ENCODE measurements around the gene DENND2A. TPM values are rescaled to one million over a fixed set of nuclear protein-coding genes. Genes with fewer than 3 reads are reported as not detected.
"Not testable (repeated sequence)": the region's sequence is repeated elsewhere in the genome, so short reads cannot be mapped to it uniquely, and the experiment has no call there.

The DENND2A gene
- total and polyA plus RNA-seq, 7 experiments from 2014 or later, result not detected

DNA sequence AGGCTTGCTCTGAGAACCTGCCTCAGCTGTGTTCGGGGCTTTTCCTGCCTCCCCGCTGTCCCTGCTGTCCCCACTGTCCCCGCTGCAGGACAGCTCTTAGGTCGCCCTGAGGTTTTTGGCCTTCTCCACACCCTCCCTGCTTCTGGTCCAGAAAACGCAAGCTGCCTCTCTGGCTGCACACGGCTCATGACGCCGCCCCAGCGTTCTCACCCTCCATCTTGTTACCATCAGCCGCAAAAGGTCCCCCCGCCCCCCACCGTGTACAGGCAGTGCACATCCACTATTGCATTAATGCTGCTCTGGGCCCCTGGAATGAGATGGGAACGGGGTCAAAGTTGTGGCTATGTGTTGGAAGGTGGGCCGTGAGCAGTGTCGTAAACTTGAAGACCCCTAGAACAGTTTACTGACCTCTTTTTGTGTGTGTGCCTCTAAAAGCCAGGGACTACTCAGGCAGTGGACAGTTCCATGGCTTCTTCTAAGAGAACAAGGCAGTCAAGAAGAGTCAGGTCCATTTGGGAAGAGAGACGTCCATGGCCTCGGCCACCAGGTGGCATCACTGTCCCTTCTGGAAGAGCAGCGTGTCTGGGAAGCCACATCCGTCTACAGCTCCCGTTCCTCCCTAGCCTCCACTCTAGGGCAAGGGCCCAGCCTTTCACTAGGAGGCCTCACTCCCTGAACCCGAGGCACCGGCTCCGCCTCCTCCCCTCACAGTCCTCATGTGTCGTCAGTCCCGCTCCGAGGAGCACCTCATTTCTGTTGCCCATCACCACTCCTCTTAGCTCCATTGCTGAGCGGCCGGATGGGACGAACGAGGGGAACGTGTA lies 122.9 kb downstream of the DENND2A start:
- Mint-ChIP-seq H3K9me3 (no peaks in the 10 kb centered on the region), H3K4me3 (peak overlapping the region in 4 of 10 donors; percentile 23 to 65 (median 41)), H3K4me1 (peaks cover 0 to 7% (median 3%) of the 10 kb centered on the region in 7 donors), H3K27ac (peak overlapping the region in 1 of 9 donors; percentile 65), H3K27me3 (peaks cover 0 to 11% (median 6%) of the 10 kb centered on the region in 5 donors), H3K36me3 (no peaks in the 10 kb centered on the region)
- peak; percentile 74 for ATAC-seq
- Histone ChIP-seq H3K27ac (ENCODE audit: low read depth, low read length) (no peak overlapping the region), H3K9me3 (ENCODE audit: control insufficient read depth in 2 of 3, low read length in 3 of 3) (no peaks in the 10 kb centered on the region), H3K36me3 (ENCODE audit: control insufficient read depth in 2 of 3, insufficient read depth in 3 of 3, low read length in 3 of 3) (no peaks in the 10 kb centered on the region), H3K27me3 (ENCODE audit: control insufficient read depth in 2 of 2, insufficient read depth in 2 of 2, low read length in 2 of 2) (peaks cover 0 to 2% of the 10 kb centered on the region in 2 donors), H3K4me3 (ENCODE audit: low read length) (no peak overlapping the region), H3K4me1 (ENCODE audit: control insufficient read depth in 2 of 2, insufficient read depth in 2 of 2, low read length in 2 of 2) (no peaks in the 10 kb centered on the region)
- ChIA-PET CTCF (interaction anchor here (0.8 to 1.2 kb wide), 2 partner anchors 20 to 293 kb away, joined by 3 read pairs; no protein-coding TSS in a partner anchor), POLR2A (no interaction called here)
- intact Hi-C loops (cut with micrococcal nuclease), result loop anchor here (1.0 kb wide), 4 partner anchors 136 to 1016 kb away; no protein-coding TSS in a partner anchor
- DNase-seq, result peak; percentile 36 to 69 (median 45)

DNA sequence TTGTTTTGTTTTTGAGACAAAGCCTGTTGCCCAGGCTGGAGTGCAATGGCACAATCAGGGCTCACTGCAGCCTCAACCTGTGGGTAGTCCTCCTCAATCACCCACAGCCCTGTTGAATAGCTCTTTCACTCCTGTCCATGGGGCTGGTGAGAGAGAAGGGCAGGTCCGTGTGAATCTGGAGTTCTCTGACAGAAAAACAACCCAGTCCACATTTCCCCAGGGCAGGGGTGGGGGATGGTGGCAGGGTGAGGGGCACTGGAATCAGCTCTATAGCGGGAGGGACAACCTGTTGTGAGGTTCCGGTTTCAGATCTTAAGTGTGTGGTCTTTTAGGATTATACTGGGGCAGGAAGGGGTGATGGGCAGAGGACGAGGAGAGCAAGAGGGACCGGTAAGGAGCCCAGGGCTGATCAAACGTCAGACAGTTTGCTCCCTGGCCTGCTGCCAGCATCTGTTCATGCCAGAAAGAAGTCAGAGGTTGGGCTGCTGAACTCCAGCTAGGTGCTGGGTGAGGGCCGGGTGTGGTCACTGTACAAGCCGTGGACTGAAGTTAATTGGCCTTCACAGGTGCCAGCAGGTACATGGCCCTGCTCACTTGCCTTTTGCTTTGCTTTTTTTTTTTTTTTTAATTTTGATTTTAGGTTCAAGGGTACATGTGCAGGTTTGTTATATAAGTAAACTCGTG lies 128.2 kb downstream of the DENND2A start:
- Mint-ChIP-seq H3K36me3 (no peaks in the 10 kb centered on the region), H3K4me3 (no peak overlapping the region), H3K27me3 (peaks cover 0 to 5% (median under 1%) of the 10 kb centered on the region in 5 donors), H3K27ac (peak overlapping the region in 1 of 9 donors; percentile 30), H3K4me1 (peaks cover 0 to under 1% (median 0%) of the 10 kb centered on the region in 7 donors), H3K9me3 (no peaks in the 10 kb centered on the region)
- H3K27ac ChIP-seq (ENCODE audit: low read depth, low read length), result no peak overlapping the region
- DNase-seq (no peak), ATAC-seq (no peak)
- POLR2A ChIA-PET, result no interaction called here
- H3K27me3 ChIP-seq (ENCODE audit: control insufficient read depth in 2 of 2, insufficient read depth in 2 of 2, low read length in 2 of 2), result no peaks in the 10 kb centered on the region
- intact Hi-C loops (cut with micrococcal nuclease), result no loop called here
- no peak overlapping the region for H3K4me3 ChIP-seq (ENCODE audit: low read length)
- CTCF ChIA-PET, result no interaction called here
- no peaks in the 10 kb centered on the region for H3K4me1 ChIP-seq (ENCODE audit: control insufficient read depth in 2 of 2, insufficient read depth in 2 of 2, low read length in 2 of 2)
- no peaks in the 10 kb centered on the region for H3K36me3 ChIP-seq (ENCODE audit: control insufficient read depth in 2 of 3, insufficient read depth in 3 of 3, low read length in 3 of 3)
- no peaks in the 10 kb centered on the region for H3K9me3 ChIP-seq (ENCODE audit: control insufficient read depth in 2 of 3, low read length in 3 of 3)

- no peaks in the 10 kb centered on the region for H3K4me1 Mint-ChIP-seq
- H3K36me3 ChIP-seq (ENCODE audit: control insufficient read depth in 2 of 3, insufficient read depth in 3 of 3, low read length in 3 of 3), result no peaks in the 10 kb centered on the region
- H3K27ac Mint-ChIP-seq, result no peak overlapping the region
- intact Hi-C loops (cut with micrococcal nuclease), result no loop called here
- ATAC-seq (no peak), DNase-seq (no peak)
- H3K4me1 ChIP-seq (ENCODE audit: control insufficient read depth in 2 of 2, insufficient read depth in 2 of 2, low read length in 2 of 2), result no peaks in the 10 kb centered on the region
- no peaks in the 10 kb centered on the region for H3K9me3 ChIP-seq (ENCODE audit: control insufficient read depth in 2 of 3, low read length in 3 of 3)
- H3K4me3 Mint-ChIP-seq, result no peak overlapping the region
- H3K27me3 ChIP-seq (ENCODE audit: control insufficient read depth in 2 of 2, insufficient read depth in 2 of 2, low read length in 2 of 2), result no peaks in the 10 kb centered on the region
- no peak overlapping the region for H3K4me3 ChIP-seq (ENCODE audit: low read length)
- ChIA-PET CTCF (interaction anchor here (0.7 kb wide), 1 partner anchor 32 kb away, joined by 4 read pairs; no protein-coding TSS in a partner anchor), POLR2A (interaction anchor here (0.6 kb wide), 1 partner anchor 394 kb away, joined by 3 read pairs; no protein-coding TSS in a partner anchor)
- H3K27ac ChIP-seq (ENCODE audit: low read depth, low read length), result no peak overlapping the region
- no peaks in the 10 kb centered on the region for H3K36me3 Mint-ChIP-seq
- peaks cover 0 to 4% (median 0%) of the 10 kb centered on the region in 5 donors for H3K27me3 Mint-ChIP-seq
- H3K9me3 Mint-ChIP-seq, result peaks cover 0 to 2% (median 0%) of the 10 kb centered on the region in 11 donors
These were observed 130.8 kb downstream of the DENND2A start for GRCh38 chr7:140509789-140510188.

DNA sequence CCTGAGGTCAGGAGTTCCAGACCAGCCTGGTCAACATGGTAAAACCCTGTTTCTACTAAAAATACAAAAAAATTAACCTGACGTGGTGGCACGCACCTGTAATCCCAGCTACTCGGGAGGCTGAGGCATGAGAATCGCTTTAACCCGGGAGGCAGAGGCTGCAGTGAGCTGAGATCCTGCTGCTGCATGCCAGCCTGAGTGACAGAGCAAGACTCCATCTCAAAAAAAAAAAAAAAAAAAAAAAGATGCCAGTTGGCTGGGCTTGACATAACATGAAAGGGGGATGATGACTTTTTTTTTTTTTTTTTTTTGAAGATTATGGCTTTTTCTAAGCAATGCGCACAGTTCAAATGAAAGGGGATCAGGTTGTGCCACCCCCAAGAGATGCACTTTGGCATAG lies 133.1 kb downstream of the DENND2A start:
- H3K4me3 Mint-ChIP-seq; H3K9me3 Mint-ChIP-seq; ATAC-seq; H3K4me1 Mint-ChIP-seq; CTCF ChIA-PET; H3K4me1 ChIP-seq (ENCODE audit: control insufficient read depth in 2 of 2, insufficient read depth in 2 of 2, low read length in 2 of 2); intact Hi-C loops (cut with micrococcal nuclease); H3K36me3 ChIP-seq (ENCODE audit: control insufficient read depth in 2 of 3, insufficient read depth in 3 of 3, low read length in 3 of 3); H3K9me3 ChIP-seq (ENCODE audit: control insufficient read depth in 2 of 3, low read length in 3 of 3); H3K36me3 Mint-ChIP-seq; DNase-seq; H3K4me3 ChIP-seq (ENCODE audit: low read length); H3K27me3 ChIP-seq (ENCODE audit: control insufficient read depth in 2 of 2, insufficient read depth in 2 of 2, low read length in 2 of 2); H3K27me3 Mint-ChIP-seq; POLR2A ChIA-PET; H3K27ac Mint-ChIP-seq; H3K27ac ChIP-seq (ENCODE audit: low read depth, low read length): not testable (repeated sequence)

DNA sequence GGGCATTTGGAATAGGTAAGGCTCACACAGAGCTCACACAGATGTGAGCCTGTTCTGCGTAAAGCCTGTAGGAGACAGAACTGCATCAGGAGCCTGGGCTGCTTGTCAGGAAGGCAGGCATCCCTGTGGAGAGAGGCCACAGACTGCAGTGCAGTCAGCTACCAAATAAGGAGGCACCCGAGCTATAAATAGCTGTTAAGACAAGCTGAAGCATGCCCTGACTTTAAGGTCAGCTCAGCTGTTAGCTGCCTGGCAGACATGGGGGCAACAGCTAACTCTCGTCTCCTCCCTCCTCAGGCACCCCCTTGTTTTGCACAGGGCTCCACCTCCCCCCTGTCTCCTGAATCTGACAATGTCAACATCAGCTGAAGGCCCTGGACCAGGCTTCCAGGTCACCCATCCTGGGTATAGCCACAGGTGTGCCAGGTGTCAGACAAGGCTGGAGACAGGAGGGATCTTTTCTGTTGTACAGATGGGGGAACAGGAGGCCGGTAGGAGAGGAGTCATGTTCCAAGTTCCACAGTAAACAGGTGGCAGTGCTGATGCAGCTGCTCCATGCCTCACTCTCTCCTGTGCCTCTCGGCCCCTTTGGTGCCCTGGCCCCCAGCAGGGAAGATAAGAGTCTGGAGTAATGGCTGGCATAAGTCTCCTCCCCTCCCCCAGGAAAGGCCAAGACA lies 133.7 kb downstream of the DENND2A start:
- peaks cover 0 to 2% (median 0%) of the 10 kb centered on the region in 11 donors for H3K9me3 Mint-ChIP-seq
- H3K4me3 Mint-ChIP-seq, result no peak overlapping the region
- no peak for DNase-seq
- no peaks in the 10 kb centered on the region for H3K36me3 ChIP-seq (ENCODE audit: control insufficient read depth in 2 of 3, insufficient read depth in 3 of 3, low read length in 3 of 3)
- H3K27ac Mint-ChIP-seq, result no peak overlapping the region
- intact Hi-C loops (cut with micrococcal nuclease), result no loop called here
- H3K4me3 ChIP-seq (ENCODE audit: low read length), result no peak overlapping the region
- ChIA-PET CTCF (interaction anchor here (0.5 kb wide), 1 partner anchor 11 kb away, joined by 3 read pairs; no protein-coding TSS in a partner anchor), POLR2A (no interaction called here)
- H3K27me3 ChIP-seq (ENCODE audit: control insufficient read depth in 2 of 2, insufficient read depth in 2 of 2, low read length in 2 of 2), result no peaks in the 10 kb centered on the region
- no peaks in the 10 kb centered on the region for H3K27me3 Mint-ChIP-seq
- no peaks in the 10 kb centered on the region for H3K4me1 Mint-ChIP-seq
- no peak overlapping the region for H3K27ac ChIP-seq (ENCODE audit: low read depth, low read length)
- no peaks in the 10 kb centered on the region for H3K9me3 ChIP-seq (ENCODE audit: control insufficient read depth in 2 of 3, low read length in 3 of 3)
- peak; percentile 29 for ATAC-seq
- no peaks in the 10 kb centered on the region for H3K4me1 ChIP-seq (ENCODE audit: control insufficient read depth in 2 of 2, insufficient read depth in 2 of 2, low read length in 2 of 2)
- no peaks in the 10 kb centered on the region for H3K36me3 Mint-ChIP-seq

- H3K4me3 ChIP-seq (ENCODE audit: low read length), result no peak overlapping the region
- peaks cover 0 to 3% (median 0%) of the 10 kb centered on the region in 5 donors for H3K27me3 Mint-ChIP-seq
- no peak overlapping the region for H3K4me3 Mint-ChIP-seq
- H3K9me3 Mint-ChIP-seq, result peaks cover 0 to under 1% (median 0%) of the 10 kb centered on the region in 11 donors
- no peaks in the 10 kb centered on the region for H3K36me3 Mint-ChIP-seq
- H3K4me1 Mint-ChIP-seq, result no peaks in the 10 kb centered on the region
- DNase-seq, result no peak
- ChIA-PET POLR2A (no interaction called here), CTCF (no interaction called here)
- H3K27me3 ChIP-seq (ENCODE audit: control insufficient read depth in 2 of 2, insufficient read depth in 2 of 2, low read length in 2 of 2), result no peaks in the 10 kb centered on the region
- no peak overlapping the region for H3K27ac ChIP-seq (ENCODE audit: low read depth, low read length)
- intact Hi-C loops (cut with micrococcal nuclease), result no loop called here
- H3K36me3 ChIP-seq (ENCODE audit: control insufficient read depth in 2 of 3, insufficient read depth in 3 of 3, low read length in 3 of 3), result no peaks in the 10 kb centered on the region
- H3K9me3 ChIP-seq (ENCODE audit: control insufficient read depth in 2 of 3, low read length in 3 of 3), result no peaks in the 10 kb centered on the region
- no peaks in the 10 kb centered on the region for H3K4me1 ChIP-seq (ENCODE audit: control insufficient read depth in 2 of 2, insufficient read depth in 2 of 2, low read length in 2 of 2)
- ATAC-seq, result no peak
- H3K27ac Mint-ChIP-seq, result no peak overlapping the region
These were observed 138.6 kb downstream of the DENND2A start for GRCh38 chr7:140501966-140502365.
